H1 (cell line): ENCODE results near the gene RLN1. TPM values are rescaled to one million over a fixed set of nuclear protein-coding genes. Genes with fewer than 3 reads are reported as not detected.

ENCODE experiments used
- ASH2L ChIP-seq: fragments of 200-600, 300-600 bp; sonication (generic); IDR thresholded peaks from one replicate; pipeline ENCODE4 v1.7.1; 2017; ENCODE audit warnings: low read length
- CHD7 ChIP-seq: fragments of 300-600 bp; sonication (generic); IDR thresholded peaks from 2 replicates; pipeline ENCODE4 v1.7.1; 2012; ENCODE audit warnings: low read length, moderate library complexity, mild to moderate bottlenecking, inconsistent platforms; ENCODE audit not compliant: insufficient replicate concordance
- EZH2 ChIP-seq: fragments of 200-600 bp; sonication (generic); IDR thresholded peaks from 2 replicates; pipeline ENCODE4 v1.7.1; 2012; ENCODE audit warnings: low read depth, mild to moderate bottlenecking, moderate library complexity, low read length, inconsistent platforms; ENCODE audit not compliant: severe bottlenecking
- NANOG ChIP-seq: IDR thresholded peaks from 2 replicates; pipeline ENCODE4 v1.6.1; 2011; ENCODE audit warnings: low read length, low read depth, mild to moderate bottlenecking, inconsistent platforms; ENCODE audit not compliant: insufficient read depth, poor library complexity, severe bottlenecking
- POLR2A ChIP-seq, 2 experiments: IDR thresholded peaks; 1 replicate in 1 of 2; 2 replicates in 1 of 2; pipeline ENCODE4 v1.6.1; 2011; ENCODE audit warnings: low read depth in 2 of 2, low read length in 2 of 2, mild to moderate bottlenecking in 2 of 2; ENCODE audit errors: control extremely low read depth in 1 of 2
- USF2 ChIP-seq: IDR thresholded peaks from 2 replicates; pipeline ENCODE4 v1.6.1; 2011; ENCODE audit warnings: low read length, improper control_type of control experiment
- polyA plus RNA-seq, 7 experiments: library from polyadenylated mRNA; depleted of rRNA in 3 of 7; stranded (reverse) in 5 of 7; unstranded in 2 of 7; fragments of >200 nt in 5 of 7; fragments of 200-250 nt in 2 of 7; gene quantifications; 1 replicate in 5 of 7; 2 replicates in 1 of 7; 4 replicates in 1 of 7; pipeline versions ENCODE4 v1.2.1 to v1.2.3, GENCODE V29; 2011 to 2013; ENCODE audit warnings: missing spikeins in 2 of 7, mixed read lengths in 2 of 7
- total RNA-seq: library from RNA; stranded (reverse); fragmentation: NEBNext Ultra II Directional; extraction: Animal tissue kit (Norgen Biotek cat#: 25700); gene quantifications from 2 replicates; pipeline ENCODE4 v1.2.1, GENCODE V29; 2021

RLN1 gene
- total and polyA plus RNA-seq, 2 of the 8 experiments (the other 6 are each of a cell fraction or from before 2014, with no cell fraction given), result 0.51 to 0.80 TPM

DNA sequence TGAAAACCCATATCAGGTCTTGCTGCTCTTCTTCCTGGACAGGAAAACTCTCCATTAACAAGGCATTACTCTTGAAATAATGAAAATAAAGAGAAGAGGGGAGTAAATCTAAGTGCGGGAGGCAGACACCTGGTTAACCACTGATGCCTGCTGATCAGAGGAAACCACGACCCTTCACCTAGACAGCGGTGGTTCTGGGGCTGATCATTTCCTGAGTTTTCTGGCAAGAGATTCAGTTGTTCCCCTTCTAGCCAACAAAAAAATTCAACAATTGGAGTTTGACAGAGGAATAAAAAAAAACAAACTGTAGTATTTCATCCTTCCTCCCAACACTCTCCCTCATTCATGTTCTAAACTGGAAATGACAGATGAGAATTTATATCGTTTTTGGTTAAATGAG is 38.1 kb downstream of the RLN1 start (continued):
- TF ChIP-seq CHD7 (no peak), NANOG (no peak), EZH2 (no peak), USF2 (no peak), ASH2L (no peak), POLR2A (IDR thresholded peaks at IDR 0.05; ENCODE audit: control extremely low read depth in 1 of 2, low read depth in 2 of 2, low read length in 2 of 2) (no peak)
